ENCODE results near the gene ARHGAP5.

Gene ARHGAP5

DNA sequence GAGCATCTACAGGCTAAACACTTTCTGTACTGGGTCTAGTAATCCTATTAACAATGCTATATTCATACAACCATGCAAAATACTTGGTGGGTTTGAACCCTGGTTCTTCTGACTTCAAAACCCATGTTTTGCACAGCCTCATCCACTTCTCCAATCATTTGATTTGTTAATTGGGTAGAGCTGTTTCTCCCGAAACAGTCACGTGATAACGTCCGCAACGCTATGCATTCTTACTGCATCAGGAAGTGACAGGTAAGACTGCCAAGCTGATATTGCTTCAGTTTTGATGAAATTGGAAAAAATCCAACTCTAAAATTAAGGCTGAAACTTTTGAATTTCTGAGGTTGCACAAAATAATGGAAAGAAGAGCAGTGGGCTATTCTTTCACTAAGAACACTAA is 94.4 kb downstream of the ARHGAP5 start:
- no peaks in the 10 kb centered on the region for H3K4me1 ChIP-seq (ENCODE audit: control insufficient read depth, low read length)
- H4K20me1 ChIP-seq (ENCODE audit: control insufficient read depth, insufficient read depth, low read depth, low read length): no peaks in the 10 kb centered on the region
- H3K9me3 ChIP-seq (ENCODE audit: control insufficient read depth, insufficient read depth, low read length): no peaks in the 10 kb centered on the region
- TF ChIP-seq, protein P1, sequence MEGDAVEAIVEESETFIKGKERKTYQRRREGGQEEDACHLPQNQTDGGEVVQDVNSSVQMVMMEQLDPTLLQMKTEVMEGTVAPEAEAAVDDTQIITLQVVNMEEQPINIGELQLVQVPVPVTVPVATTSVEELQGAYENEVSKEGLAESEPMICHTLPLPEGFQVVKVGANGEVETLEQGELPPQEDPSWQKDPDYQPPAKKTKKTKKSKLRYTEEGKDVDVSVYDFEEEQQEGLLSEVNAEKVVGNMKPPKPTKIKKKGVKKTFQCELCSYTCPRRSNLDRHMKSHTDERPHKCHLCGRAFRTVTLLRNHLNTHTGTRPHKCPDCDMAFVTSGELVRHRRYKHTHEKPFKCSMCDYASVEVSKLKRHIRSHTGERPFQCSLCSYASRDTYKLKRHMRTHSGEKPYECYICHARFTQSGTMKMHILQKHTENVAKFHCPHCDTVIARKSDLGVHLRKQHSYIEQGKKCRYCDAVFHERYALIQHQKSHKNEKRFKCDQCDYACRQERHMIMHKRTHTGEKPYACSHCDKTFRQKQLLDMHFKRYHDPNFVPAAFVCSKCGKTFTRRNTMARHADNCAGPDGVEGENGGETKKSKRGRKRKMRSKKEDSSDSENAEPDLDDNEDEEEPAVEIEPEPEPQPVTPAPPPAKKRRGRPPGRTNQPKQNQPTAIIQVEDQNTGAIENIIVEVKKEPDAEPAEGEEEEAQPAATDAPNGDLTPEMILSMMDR (IDR thresholded peaks at IDR 0.05; ENCODE audit: low read depth, low read length, poor library complexity, severe bottlenecking): no peak
- no peak for TF ChIP-seq EZH2phosphoT487 (IDR thresholded peaks at IDR 0.05; ENCODE audit: borderline replicate concordance, low read length)
- no peaks in the 10 kb centered on the region for H3K36me3 ChIP-seq (ENCODE audit: control insufficient read depth, low read length)
- H3K79me2 ChIP-seq (ENCODE audit: control insufficient read depth, low read length): no peaks in the 10 kb centered on the region
- no peak overlapping the region for H3K27ac ChIP-seq (ENCODE audit: low read depth, low read length)
- H3F3A ChIP-seq (ENCODE audit: control insufficient read depth, insufficient read depth): no peaks in the 10 kb centered on the region
- H3K27me3 ChIP-seq (ENCODE audit: control insufficient read depth, low read length): no peaks in the 10 kb centered on the region
- no peaks in the 10 kb centered on the region for H3K9me2 ChIP-seq (replicated peaks; ENCODE audit: control insufficient read depth, low read length)
- H3K4me2 ChIP-seq (ENCODE audit: low read length): no peak overlapping the region
- H3K4me3 ChIP-seq (ENCODE audit: low read length): no peak overlapping the region

DNA sequence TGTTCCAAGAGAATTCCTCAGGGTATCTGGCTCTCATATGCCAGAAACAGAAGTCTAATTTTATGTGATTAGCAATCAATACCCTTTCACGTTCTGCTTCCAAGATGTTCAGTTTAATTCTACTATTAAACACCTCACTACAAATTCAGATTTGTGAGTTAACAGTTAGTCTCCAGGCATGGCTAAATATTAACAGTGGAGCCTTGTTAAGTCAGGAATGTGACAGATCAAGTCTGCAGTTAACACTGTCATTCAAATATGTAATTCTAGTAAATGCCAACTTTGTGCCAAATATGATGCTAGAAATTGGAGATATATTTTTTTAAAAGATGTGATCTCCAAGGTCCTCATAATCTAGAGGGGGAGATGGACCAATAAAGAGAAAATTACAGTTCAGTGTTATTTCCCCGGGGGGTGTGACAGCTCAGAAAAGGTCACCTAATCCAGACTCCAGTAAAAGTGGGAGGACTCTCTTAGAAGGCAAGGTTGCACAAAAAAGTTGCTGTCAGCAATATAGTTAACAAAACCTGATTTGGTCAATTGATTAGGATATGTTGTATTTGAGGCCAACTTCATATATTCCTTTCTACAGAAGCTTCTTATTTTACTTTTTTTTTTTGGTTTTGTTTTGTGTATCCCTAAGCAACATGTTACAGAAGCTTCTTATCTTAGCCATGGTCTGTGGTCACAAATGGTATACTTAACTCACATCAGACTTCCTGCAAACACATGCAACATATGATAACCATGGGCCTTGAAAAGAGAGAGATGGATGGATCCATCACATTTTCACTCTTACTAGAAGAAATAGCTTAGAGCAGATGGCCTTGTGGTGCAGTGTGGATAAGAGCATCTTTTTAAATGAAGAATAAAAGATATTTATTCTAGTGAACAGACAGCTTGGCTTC is 106.3 kb downstream of the ARHGAP5 start:
- no peak overlapping the region for H3K4me2 ChIP-seq (ENCODE audit: low read length)
- no peak overlapping the region for H3K27ac ChIP-seq (ENCODE audit: low read depth, low read length)
- H3K36me3 ChIP-seq (ENCODE audit: control insufficient read depth, low read length): no peaks in the 10 kb centered on the region
- no peaks in the 10 kb centered on the region; the same call in 1 of the 2 replicates for H3K9me3 ChIP-seq (ENCODE audit: control insufficient read depth, insufficient read depth, low read length)
- H3K79me2 ChIP-seq (ENCODE audit: control insufficient read depth, low read length): no peaks in the 10 kb centered on the region
- H4K20me1 ChIP-seq (ENCODE audit: control insufficient read depth, insufficient read depth, low read depth, low read length): no peaks in the 10 kb centered on the region
- H3K9me2 ChIP-seq (replicated peaks; ENCODE audit: control insufficient read depth, low read length): no peaks in the 10 kb centered on the region
- no peak overlapping the region for H3K4me3 ChIP-seq (ENCODE audit: low read length)
- H3K27me3 ChIP-seq (ENCODE audit: control insufficient read depth, low read length): no peaks in the 10 kb centered on the region
- H3K4me1 ChIP-seq (ENCODE audit: control insufficient read depth, low read length): no peaks in the 10 kb centered on the region
- no peaks in the 10 kb centered on the region for H3F3A ChIP-seq (ENCODE audit: control insufficient read depth, insufficient read depth)
- no peak for TF ChIP-seq EZH2phosphoT487 (IDR thresholded peaks at IDR 0.05; ENCODE audit: borderline replicate concordance, low read length)
- TF ChIP-seq, protein P1 (IDR thresholded peaks at IDR 0.05; ENCODE audit: low read depth, low read length, poor library complexity, severe bottlenecking): no peak

DNA sequence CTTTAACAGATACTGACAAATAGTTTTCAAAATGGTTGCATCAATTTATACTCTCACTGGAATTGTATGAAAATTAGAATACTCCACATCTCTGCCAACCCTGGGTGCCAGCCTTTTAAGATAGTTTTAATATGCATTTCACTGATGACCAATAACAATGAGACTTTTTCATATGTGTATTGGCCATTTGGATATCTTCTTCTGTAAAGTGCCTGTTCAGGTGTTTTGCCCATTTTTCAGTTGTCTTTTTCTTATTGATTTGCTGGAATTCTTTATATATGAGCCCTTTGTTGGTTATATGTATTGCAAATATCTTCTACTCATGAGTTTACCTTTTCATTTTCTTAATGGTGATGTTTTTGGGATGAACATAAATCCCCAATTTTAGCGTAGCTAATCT is 108.0 kb downstream of the ARHGAP5 start:
- Histone ChIP-seq H4K20me1 (ENCODE audit: control insufficient read depth, insufficient read depth, low read depth, low read length) (no peaks in the 10 kb centered on the region), H3K9me3 (ENCODE audit: control insufficient read depth, insufficient read depth, low read length) (no peaks in the 10 kb centered on the region; the same call in 1 of the 2 replicates), H3K4me1 (ENCODE audit: control insufficient read depth, low read length) (no peaks in the 10 kb centered on the region), H3K4me3 (ENCODE audit: low read length) (no peak overlapping the region), H3K9me2 (replicated peaks; ENCODE audit: control insufficient read depth, low read length) (no peaks in the 10 kb centered on the region), H3K27me3 (ENCODE audit: control insufficient read depth, low read length) (no peaks in the 10 kb centered on the region), H3K4me2 (ENCODE audit: low read length) (no peak overlapping the region), H3K79me2 (ENCODE audit: control insufficient read depth, low read length) (no peaks in the 10 kb centered on the region), H3K27ac (ENCODE audit: low read depth, low read length) (no peak overlapping the region), H3K36me3 (ENCODE audit: control insufficient read depth, low read length) (no peaks in the 10 kb centered on the region), H3F3A (ENCODE audit: control insufficient read depth, insufficient read depth) (no peaks in the 10 kb centered on the region)
- TF ChIP-seq EZH2phosphoT487 (IDR thresholded peaks at IDR 0.05; ENCODE audit: borderline replicate concordance, low read length): no peak
- TF ChIP-seq, protein P1 (IDR thresholded peaks at IDR 0.05; ENCODE audit: low read depth, low read length, poor library complexity, severe bottlenecking): no peak

Measured in DOHH2 (cell line).